ENCODE data around the gene BPIFA2. TPM values are rescaled to one million over a fixed set of nuclear protein-coding genes. Genes with fewer than 3 reads are reported as not detected.

The BPIFA2 gene
- polyA plus RNA-seq, 1 experiment, result not detected

- CTCF ChIA-PET, result no interaction called here
- Histone ChIP-seq H3K27me3 (ENCODE audit: control insufficient read depth, insufficient read depth, low read length) (no peaks in the 10 kb centered on the region), H3K27ac (ENCODE audit: low read depth, low read length) (no peak overlapping the region), H3K9me3 (ENCODE audit: control insufficient read depth, insufficient read depth, low read length) (no peaks in the 10 kb centered on the region), H3K4me3 (ENCODE audit: low read depth, low read length) (no peak overlapping the region)
- no peak for TF ChIP-seq CTCF (IDR thresholded peaks at IDR 0.05; ENCODE audit: low read depth, low read length)
- no peak for DNase-seq (ENCODE audit: low read depth, low spot score)
- POLR2A ChIA-PET, result no interaction called here
Measured at GRCh38 chr20:33124994-33125393, 43.0 kb upstream of the BPIFA2 start.

DNA sequence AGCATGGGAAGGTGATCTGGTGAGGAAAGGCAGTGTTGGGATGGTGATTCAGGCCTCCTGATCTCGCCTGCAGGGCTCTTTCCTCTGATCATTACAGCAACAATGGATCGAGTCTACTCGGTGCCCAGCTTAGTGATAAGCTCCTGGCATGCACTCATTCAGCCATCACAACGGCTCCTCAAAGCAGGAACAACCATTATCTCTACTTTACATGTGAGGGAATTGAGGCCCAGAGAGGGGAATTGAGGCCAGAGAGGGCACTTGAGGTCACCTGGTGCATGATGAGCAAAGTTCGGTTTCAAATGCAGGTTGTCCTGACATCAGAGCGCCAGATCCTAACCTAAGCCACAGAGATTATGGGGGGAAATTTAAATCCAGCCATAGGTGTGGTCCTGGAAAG is 42.0 kb upstream of the BPIFA2 start:
- no peak overlapping the region for H3K27ac ChIP-seq (ENCODE audit: low read depth, low read length)
- ChIA-PET CTCF (no interaction called here), POLR2A (no interaction called here)
- TF ChIP-seq CTCF (IDR thresholded peaks at IDR 0.05; ENCODE audit: low read depth, low read length), result no peak
- no peak overlapping the region for H3K4me3 ChIP-seq (ENCODE audit: low read depth, low read length)
- DNase-seq (ENCODE audit: low read depth, low spot score), result no peak
- no peaks in the 10 kb centered on the region for H3K9me3 ChIP-seq (ENCODE audit: control insufficient read depth, insufficient read depth, low read length)
- H3K27me3 ChIP-seq (ENCODE audit: control insufficient read depth, insufficient read depth, low read length), result no peaks in the 10 kb centered on the region

DNA sequence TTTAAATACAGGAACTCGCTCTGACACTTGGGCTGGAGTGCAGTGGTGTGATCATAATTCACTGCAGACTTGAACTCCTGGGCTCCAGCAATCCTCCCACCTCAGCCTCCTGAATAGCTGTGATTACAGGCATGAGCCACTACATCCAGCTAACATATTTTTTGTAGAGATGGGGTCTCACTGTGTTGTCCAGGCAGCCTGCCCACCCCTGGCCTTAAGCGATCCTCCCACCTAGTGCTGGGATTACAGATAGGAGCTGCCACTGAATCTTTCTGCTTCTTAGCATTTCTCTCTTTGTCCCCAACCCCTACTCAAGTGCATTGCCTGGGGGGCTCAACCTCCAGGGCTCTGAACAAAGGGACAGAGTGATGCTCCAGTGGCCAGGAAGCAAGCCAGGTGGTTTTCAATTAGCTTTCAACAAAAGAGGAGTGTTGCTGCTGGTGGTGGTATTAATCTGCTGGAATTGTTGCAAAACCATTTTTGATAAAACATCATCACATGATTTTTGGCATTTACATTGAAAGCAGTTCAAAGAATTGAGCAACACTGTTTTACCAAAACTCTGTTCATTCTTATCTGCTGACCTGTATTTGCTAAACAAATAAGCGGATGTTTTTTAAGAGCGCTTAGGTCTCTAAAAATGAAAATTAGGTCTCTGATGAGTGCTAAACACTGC is 40.4 kb upstream of the BPIFA2 start:
- H3K9me3 ChIP-seq (ENCODE audit: control insufficient read depth, insufficient read depth, low read length), result no peaks in the 10 kb centered on the region
- H3K27me3 ChIP-seq (ENCODE audit: control insufficient read depth, insufficient read depth, low read length), result peaks cover 5% of the 10 kb centered on the region
- CTCF ChIA-PET, result no interaction called here
- TF ChIP-seq CTCF (IDR thresholded peaks at IDR 0.05; ENCODE audit: low read depth, low read length), result no peak
- no peak overlapping the region for H3K27ac ChIP-seq (ENCODE audit: low read depth, low read length)
- H3K4me3 ChIP-seq (ENCODE audit: low read depth, low read length), result no peak overlapping the region
- POLR2A ChIA-PET, result no interaction called here
- DNase-seq (ENCODE audit: low read depth, low spot score), result no peak

GRCh38 chr20:33130568-33131061 is 37.3 kb upstream of the BPIFA2 start:
- Histone ChIP-seq H3K9me3 (ENCODE audit: control insufficient read depth, insufficient read depth, low read length) (no peaks in the 10 kb centered on the region), H3K27ac (ENCODE audit: low read depth, low read length) (no peak overlapping the region), H3K4me3 (ENCODE audit: low read depth, low read length) (no peak overlapping the region), H3K27me3 (ENCODE audit: control insufficient read depth, insufficient read depth, low read length) (peaks cover 5% of the 10 kb centered on the region)
- no peak for TF ChIP-seq CTCF (IDR thresholded peaks at IDR 0.05; ENCODE audit: low read depth, low read length)
- CTCF ChIA-PET, result no interaction called here
- DNase-seq (ENCODE audit: low read depth, low spot score), result no peak
- POLR2A ChIA-PET, result no interaction called here

DNA sequence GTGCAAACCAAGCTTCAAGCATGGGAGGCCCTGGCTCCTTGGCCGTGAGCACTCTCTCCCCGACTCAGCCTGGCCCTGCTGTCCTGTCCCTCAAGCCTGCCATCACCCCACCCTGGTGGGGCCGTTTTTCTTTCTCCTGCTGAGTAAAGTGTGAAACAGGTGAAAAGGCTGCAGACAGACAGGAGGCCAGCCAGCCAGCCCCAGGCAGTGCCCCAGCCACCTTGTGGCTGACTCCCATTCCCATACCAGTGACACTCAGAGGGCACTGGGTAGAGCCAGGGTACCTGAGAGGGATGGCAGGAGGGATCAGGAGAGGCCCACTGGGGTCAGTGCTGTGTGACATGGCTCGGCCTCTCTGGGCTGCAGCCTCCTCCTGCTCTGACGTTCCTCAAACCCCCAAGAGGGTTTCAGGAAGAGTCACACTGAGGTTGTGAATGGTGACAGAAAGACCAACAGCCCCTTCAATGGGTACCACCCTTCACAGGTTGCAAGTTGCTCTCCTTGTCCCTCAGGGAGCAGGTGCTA is 35.9 kb upstream of the BPIFA2 start:
- ChIA-PET POLR2A (no interaction called here), CTCF (no interaction called here)
- Histone ChIP-seq H3K27ac (ENCODE audit: low read depth, low read length) (no peak overlapping the region), H3K9me3 (ENCODE audit: control insufficient read depth, insufficient read depth, low read length) (no peaks in the 10 kb centered on the region), H3K27me3 (ENCODE audit: control insufficient read depth, insufficient read depth, low read length) (peaks cover 5% of the 10 kb centered on the region), H3K4me3 (ENCODE audit: low read depth, low read length) (no peak overlapping the region)
- no peak for DNase-seq (ENCODE audit: low read depth, low spot score)
- TF ChIP-seq CTCF (IDR thresholded peaks at IDR 0.05; ENCODE audit: low read depth, low read length), result no peak
